H9 (cell line): Measurements from ENCODE around the gene RUNX1. TPM values are rescaled to one million over a fixed set of nuclear protein-coding genes. Genes with fewer than 3 reads are reported as not detected.

Source experiments
- DNase-seq: peaks from one replicate; pipeline ENCODE4 v3.0.0-alpha.2; 2017
- H2AFZ ChIP-seq: one replicate; pipeline ENCODE4 v1.6.1; 2013; ENCODE audit warnings: mild to moderate bottlenecking, low read length, control low read depth, moderate library complexity
- H2AK5ac ChIP-seq: 2 replicates; pipeline ENCODE4 v1.6.1; 2013; ENCODE audit warnings: low read length, control low read depth, mixed read lengths; ENCODE audit not compliant: insufficient read length
- H2BK120ac ChIP-seq: one replicate; pipeline ENCODE4 v1.6.1; 2013; ENCODE audit warnings: low read depth, mild to moderate bottlenecking, low read length, control low read depth, inconsistent platforms; ENCODE audit not compliant: poor library complexity, severe bottlenecking
- H2BK12ac ChIP-seq: 2 replicates; pipeline ENCODE4 v1.6.1; 2013; ENCODE audit warnings: low read length, control low read depth, mixed read lengths, low read depth; ENCODE audit not compliant: insufficient read length
- H2BK15ac ChIP-seq: 2 replicates; pipeline ENCODE4 v1.6.1; 2013; ENCODE audit warnings: low read depth, low read length, control low read depth
- H2BK20ac ChIP-seq: one replicate; pipeline ENCODE4 v1.6.1; 2013; ENCODE audit warnings: low read depth, mild to moderate bottlenecking, low read length, control low read depth, inconsistent platforms; ENCODE audit not compliant: poor library complexity, severe bottlenecking
- H2BK5ac ChIP-seq: 2 replicates; pipeline ENCODE4 v1.6.1; 2013; ENCODE audit warnings: low read length, control low read depth, mixed read lengths; ENCODE audit not compliant: insufficient read length
- H3K14ac ChIP-seq: 2 replicates; pipeline ENCODE4 v1.6.1; 2013; ENCODE audit warnings: low read length, control low read depth; ENCODE audit not compliant: insufficient read depth
- H3K18ac ChIP-seq: 2 replicates; pipeline ENCODE4 v1.6.1; 2013; ENCODE audit warnings: low read depth, mild to moderate bottlenecking, mixed read lengths, low read length, control low read depth; ENCODE audit not compliant: insufficient read length
- H3K23ac ChIP-seq: 2 replicates; pipeline ENCODE4 v1.6.1; 2013; ENCODE audit warnings: low read length, control low read depth, mixed read lengths, low read depth; ENCODE audit not compliant: insufficient read length
- H3K23me2 ChIP-seq: 2 replicates; pipeline ENCODE4 v1.6.1; 2013; ENCODE audit warnings: low read depth, mild to moderate bottlenecking, mixed read lengths, low read length, control low read depth; ENCODE audit not compliant: insufficient read length, poor library complexity, severe bottlenecking
- H3K27ac ChIP-seq: 2 replicates; pipeline ENCODE4 v1.5.1; 2013; ENCODE audit warnings: low read length, control low read depth, mixed read lengths, low read depth; ENCODE audit not compliant: insufficient read length
- H3K27me3 ChIP-seq: 2 replicates; pipeline ENCODE4 v1.6.1; 2013; ENCODE audit warnings: low read length, control low read depth, inconsistent platforms; ENCODE audit not compliant: insufficient read depth
- H3K4ac ChIP-seq: 2 replicates; pipeline ENCODE4 v1.6.1; 2013; ENCODE audit warnings: low read depth, mild to moderate bottlenecking, control low read depth, inconsistent platforms, low read length, moderate library complexity
- H3K4me1 ChIP-seq: 2 replicates; pipeline ENCODE4 v1.6.1; 2013; ENCODE audit warnings: low read length, control low read depth, inconsistent platforms; ENCODE audit not compliant: insufficient read depth
- H3K4me2 ChIP-seq: 2 replicates; pipeline ENCODE4 v1.6.1; 2013; ENCODE audit warnings: low read length, control low read depth, mixed read lengths; ENCODE audit not compliant: insufficient read length, insufficient read depth
- H3K56ac ChIP-seq: 2 replicates; pipeline ENCODE4 v1.6.1; 2013; ENCODE audit warnings: low read depth, mild to moderate bottlenecking, mixed read lengths, low read length, control low read depth; ENCODE audit not compliant: insufficient read length
- H3K79me1 ChIP-seq: 2 replicates; pipeline ENCODE4 v1.6.1; 2013; ENCODE audit warnings: low read depth, mild to moderate bottlenecking, moderate library complexity, low read length, control low read depth, inconsistent platforms; ENCODE audit not compliant: insufficient read depth, poor library complexity, severe bottlenecking
- H3K79me2 ChIP-seq: 2 replicates; pipeline ENCODE4 v1.6.1; 2013; ENCODE audit warnings: low read length, control low read depth, inconsistent platforms; ENCODE audit not compliant: insufficient read depth
- H3K9ac ChIP-seq: 2 replicates; pipeline ENCODE4 v1.6.1; 2013; ENCODE audit warnings: low read length, control low read depth, mixed read lengths; ENCODE audit not compliant: insufficient read length; ENCODE audit errors: extremely low read depth
- H3K9me3 ChIP-seq: one replicate; pipeline ENCODE4 v1.6.1; 2013; ENCODE audit warnings: low read depth, low read length, inconsistent platforms; ENCODE audit not compliant: control insufficient read depth
- H3T11ph ChIP-seq: one replicate; pipeline ENCODE4 v1.6.1; 2013; ENCODE audit warnings: mild to moderate bottlenecking, low read length, control low read depth, inconsistent platforms
- H4K20me1 ChIP-seq: one replicate; pipeline ENCODE4 v1.6.1; 2013; ENCODE audit not compliant: control insufficient read depth, insufficient read length, insufficient read depth
- H4K5ac ChIP-seq: 2 replicates; pipeline ENCODE4 v1.6.1; 2013; ENCODE audit warnings: low read depth, mild to moderate bottlenecking, mixed read lengths, low read length, control low read depth; ENCODE audit not compliant: insufficient read length
- H4K8ac ChIP-seq: replicated peaks from 2 replicates; pipeline ENCODE4 v1.6.1; 2013; ENCODE audit warnings: low read length, control low read depth, mixed read lengths, low read depth; ENCODE audit not compliant: insufficient read length
- H4K91ac ChIP-seq: 2 replicates; pipeline ENCODE4 v1.6.1; 2013; ENCODE audit warnings: low read depth, mild to moderate bottlenecking, moderate library complexity, mixed read lengths, low read length, control low read depth; ENCODE audit not compliant: insufficient read length
- H3K27ac Mint-ChIP-seq, 3 experiments: 2 replicates in 2 of 3; 3 replicates in 1 of 3; pipeline ENCODE4 v1.8.0; 2020 to 2021; ENCODE audit warnings: mixed read lengths in 3 of 3, mild to moderate bottlenecking in 1 of 3, moderate library complexity in 1 of 3
- H3K27me3 Mint-ChIP-seq: 2 replicates; pipeline ENCODE4 v1.8.0; 2021; ENCODE audit warnings: low read depth, mild to moderate bottlenecking, moderate library complexity, mixed read lengths
- H3K36me3 Mint-ChIP-seq, 3 experiments: 2 replicates in 2 of 3; 3 replicates in 1 of 3; pipeline ENCODE4 v1.8.0; 2020 to 2021; ENCODE audit warnings: low read depth in 3 of 3, mixed read lengths in 3 of 3; ENCODE audit not compliant: insufficient read depth in 1 of 3
- H3K4me1 Mint-ChIP-seq, 2 experiments: 2 replicates each; pipeline ENCODE4 v1.8.0; 2020; ENCODE audit warnings: mixed read lengths in 2 of 2
- H3K4me3 Mint-ChIP-seq, 2 experiments: 2 replicates in 1 of 2; 3 replicates in 1 of 2; pipeline ENCODE4 v1.8.0; 2020 to 2021; ENCODE audit warnings: mild to moderate bottlenecking in 2 of 2, mixed read lengths in 2 of 2, moderate library complexity in 1 of 2
- H3K9me3 Mint-ChIP-seq, 2 experiments: 2 replicates in 1 of 2; 3 replicates in 1 of 2; pipeline ENCODE4 v1.8.0; 2020; ENCODE audit warnings: mild to moderate bottlenecking in 2 of 2, mixed read lengths in 2 of 2, moderate library complexity in 1 of 2
- WGBS: extraction: QIAGEN DNeasy Blood & Tissue Kit; methylation state at CpG from one replicate; pipeline ENCODE4 v1.1.7; 2013; ENCODE audit warnings: missing lambda C conversion rate, low lambda C conversion rate, mixed read lengths; ENCODE audit not compliant: insufficient read length; ENCODE audit errors: extremely low coverage; 5-methylcytosine and 5-hydroxymethylcytosine counted together
- total RNA-seq: library from RNA; stranded (reverse); gene quantifications from 2 replicates; pipeline ENCODE4 v1.2.1, GENCODE V29; 2021
- TF ChIP-seq, protein P1 (sequence below): fragments of 200-600 bp; sonication (generic); conservative IDR thresholded peaks from 3 replicates; pipeline ENCODE4 v1.8.0; 2021; ENCODE audit warnings: antibody characterized with exemption, mild to moderate bottlenecking

Gene RUNX1
- total RNA-seq, 1 experiment from 2014 or later, result 0.72 TPM

GRCh38 chr21:34813266-34813894, 235.7 kb downstream of the RUNX1 start:
- H3K27ac Mint-ChIP-seq, result peak overlapping the region in 1 of 3 experiments; percentile 20; a peak in 1 of 7 replicates
- Histone ChIP-seq H4K5ac (no peak overlapping the region), H3K9ac (no peak overlapping the region), H3K79me2 (no peaks in the 10 kb centered on the region), H3T11ph (no peak overlapping the region), H2BK15ac (no peak overlapping the region), H2AK5ac (no peak overlapping the region), H3K18ac (no peak overlapping the region), H2BK20ac (no peak overlapping the region), H3K79me1 (no peaks in the 10 kb centered on the region), H2BK5ac (no peak overlapping the region), H3K27ac (no peak overlapping the region), H3K4me2 (no peak overlapping the region), H2AFZ (no peak overlapping the region), H4K20me1 (no peaks in the 10 kb centered on the region), H3K23me2 (no peaks in the 10 kb centered on the region), H3K56ac (no peak overlapping the region), H2BK12ac (no peak overlapping the region), H4K91ac (no peak overlapping the region), H3K4ac (no peak overlapping the region), H3K14ac (no peak overlapping the region; the same call in 1 of the 2 replicates), H3K27me3 (no peaks in the 10 kb centered on the region), H3K23ac (no peak overlapping the region), H4K8ac (no peak overlapping the region), H3K4me1 (no peaks in the 10 kb centered on the region), H2BK120ac (no peak overlapping the region), H3K9me3 (no peaks in the 10 kb centered on the region)
- H3K27me3 Mint-ChIP-seq, result peaks cover 36% of the 10 kb centered on the region
- DNase-seq, result no peak
- no peaks in the 10 kb centered on the region; a peak in 2 of 5 replicates for H3K9me3 Mint-ChIP-seq
- TF ChIP-seq, protein P1, sequence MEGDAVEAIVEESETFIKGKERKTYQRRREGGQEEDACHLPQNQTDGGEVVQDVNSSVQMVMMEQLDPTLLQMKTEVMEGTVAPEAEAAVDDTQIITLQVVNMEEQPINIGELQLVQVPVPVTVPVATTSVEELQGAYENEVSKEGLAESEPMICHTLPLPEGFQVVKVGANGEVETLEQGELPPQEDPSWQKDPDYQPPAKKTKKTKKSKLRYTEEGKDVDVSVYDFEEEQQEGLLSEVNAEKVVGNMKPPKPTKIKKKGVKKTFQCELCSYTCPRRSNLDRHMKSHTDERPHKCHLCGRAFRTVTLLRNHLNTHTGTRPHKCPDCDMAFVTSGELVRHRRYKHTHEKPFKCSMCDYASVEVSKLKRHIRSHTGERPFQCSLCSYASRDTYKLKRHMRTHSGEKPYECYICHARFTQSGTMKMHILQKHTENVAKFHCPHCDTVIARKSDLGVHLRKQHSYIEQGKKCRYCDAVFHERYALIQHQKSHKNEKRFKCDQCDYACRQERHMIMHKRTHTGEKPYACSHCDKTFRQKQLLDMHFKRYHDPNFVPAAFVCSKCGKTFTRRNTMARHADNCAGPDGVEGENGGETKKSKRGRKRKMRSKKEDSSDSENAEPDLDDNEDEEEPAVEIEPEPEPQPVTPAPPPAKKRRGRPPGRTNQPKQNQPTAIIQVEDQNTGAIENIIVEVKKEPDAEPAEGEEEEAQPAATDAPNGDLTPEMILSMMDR, result no peak
- no peaks in the 10 kb centered on the region for H3K36me3 Mint-ChIP-seq
- no CpG with 5 or more reads among the region's 10 CpGs for WGBS
- H3K4me1 Mint-ChIP-seq, result peaks cover 21 to 26% of the 10 kb centered on the region in 2 experiments
- no peak overlapping the region for H3K4me3 Mint-ChIP-seq
